SU-DHL-6 (cell line): ENCODE results near the gene TAF12.

ENCODE experiments used
- EZH2phosphoT487 ChIP-seq: fragments of 200-600 bp; sonication (generic), shearing (Covaris generic); conservative IDR thresholded peaks from 2 replicates; pipeline ENCODE4 v1.6.1; 2018; ENCODE audit warnings: mild to moderate bottlenecking, antibody characterized with exemption, low read length, moderate library complexity, mixed read lengths
- TF ChIP-seq, protein P1 (sequence below): fragments of 200-600 bp; sonication (generic); IDR thresholded peaks from one replicate; pipeline ENCODE4 v1.5.1; 2017; ENCODE audit warnings: antibody characterized with exemption, mild to moderate bottlenecking, low read length, moderate library complexity; ENCODE audit not compliant: insufficient read depth, poor library complexity, severe bottlenecking

- TF ChIP-seq, protein P1, sequence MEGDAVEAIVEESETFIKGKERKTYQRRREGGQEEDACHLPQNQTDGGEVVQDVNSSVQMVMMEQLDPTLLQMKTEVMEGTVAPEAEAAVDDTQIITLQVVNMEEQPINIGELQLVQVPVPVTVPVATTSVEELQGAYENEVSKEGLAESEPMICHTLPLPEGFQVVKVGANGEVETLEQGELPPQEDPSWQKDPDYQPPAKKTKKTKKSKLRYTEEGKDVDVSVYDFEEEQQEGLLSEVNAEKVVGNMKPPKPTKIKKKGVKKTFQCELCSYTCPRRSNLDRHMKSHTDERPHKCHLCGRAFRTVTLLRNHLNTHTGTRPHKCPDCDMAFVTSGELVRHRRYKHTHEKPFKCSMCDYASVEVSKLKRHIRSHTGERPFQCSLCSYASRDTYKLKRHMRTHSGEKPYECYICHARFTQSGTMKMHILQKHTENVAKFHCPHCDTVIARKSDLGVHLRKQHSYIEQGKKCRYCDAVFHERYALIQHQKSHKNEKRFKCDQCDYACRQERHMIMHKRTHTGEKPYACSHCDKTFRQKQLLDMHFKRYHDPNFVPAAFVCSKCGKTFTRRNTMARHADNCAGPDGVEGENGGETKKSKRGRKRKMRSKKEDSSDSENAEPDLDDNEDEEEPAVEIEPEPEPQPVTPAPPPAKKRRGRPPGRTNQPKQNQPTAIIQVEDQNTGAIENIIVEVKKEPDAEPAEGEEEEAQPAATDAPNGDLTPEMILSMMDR, result no peak
- no peak for TF ChIP-seq EZH2phosphoT487
Measured at GRCh38 chr1:28648474-28649198, 5.8 kb upstream of the TAF12 start, which contains the start of gene RNU11.
